CD14-positive monocyte (primary cell): ENCODE results near the gene GRHL1. TPM values are rescaled to one million over a fixed set of nuclear protein-coding genes. Genes with fewer than 3 reads are reported as not detected.

ENCODE experiments used
- DNase-seq, 3 donors: peaks; one replicate each; pipeline ENCODE4 v3.0.0-alpha.2; 2011 to 2022
- H2AFZ ChIP-seq: 2 replicates; pipeline ENCODE4 v1.6.0; 2012; ENCODE audit warnings: mild to moderate bottlenecking, low read depth, low read length, inconsistent platforms; ENCODE audit not compliant: insufficient read depth, poor library complexity, severe bottlenecking
- H3K27ac ChIP-seq, 2 donors: 1 replicate in 1 of 2; 2 replicates in 1 of 2; pipeline ENCODE4 v1.5.1; 2012 to 2013; ENCODE audit warnings: low read length in 2 of 2, control low read depth in 1 of 2, inconsistent platforms in 1 of 2, low read depth in 1 of 2, mild to moderate bottlenecking in 1 of 2
- H3K27me3 ChIP-seq, 2 donors: one replicate each; pipeline versions ENCODE4 v1.6.0 to v1.6.1; 2011 to 2013; ENCODE audit warnings: low read length in 2 of 2; ENCODE audit not compliant: control insufficient read depth in 2 of 2, insufficient read depth in 2 of 2
- H3K36me3 ChIP-seq, 2 donors: replicated peaks in 1 of 2; 1 replicate in 1 of 2; 2 replicates in 1 of 2; pipeline versions ENCODE4 v1.5.1 to v1.6.1; 2012 to 2013; ENCODE audit warnings: low read length in 2 of 2, control low read depth in 1 of 2, inconsistent platforms in 1 of 2, mild to moderate bottlenecking in 1 of 2; ENCODE audit not compliant: insufficient read depth in 2 of 2, control insufficient read depth in 1 of 2
- H3K4me1 ChIP-seq, 2 donors: 1 replicate in 1 of 2; 2 replicates in 1 of 2; pipeline versions ENCODE4 v1.5.1 to v1.6.1; 2012 to 2013; ENCODE audit warnings: low read length in 2 of 2, control low read depth in 1 of 2, inconsistent platforms in 1 of 2, mild to moderate bottlenecking in 1 of 2, moderate library complexity in 1 of 2; ENCODE audit not compliant: insufficient read depth in 2 of 2, control insufficient read depth in 1 of 2
- H3K4me2 ChIP-seq: replicated peaks from 2 replicates; pipeline ENCODE3; 2012; ENCODE audit warnings: low read length, moderate library complexity, mild to moderate bottlenecking; ENCODE audit not compliant: poor library complexity, severe bottlenecking; ENCODE audit errors: extremely low read depth
- H3K4me3 ChIP-seq, 3 experiments: fragments of 200-600 bp in 1 of 3; sonication (generic) in 1 of 3; replicated peaks in 1 of 3; 1 replicate in 2 of 3; 2 replicates in 1 of 3; pipeline ENCODE4 v1.5.1; 2011 to 2013; ENCODE audit warnings: low read length in 3 of 3, mild to moderate bottlenecking in 3 of 3, control low read depth in 2 of 3, low read depth in 2 of 3, inconsistent platforms in 1 of 3, moderate library complexity in 1 of 3
- H3K79me2 ChIP-seq: 2 replicates; pipeline ENCODE4 v1.6.0; 2012; ENCODE audit warnings: mild to moderate bottlenecking, control low read depth, inconsistent platforms, low read length, moderate library complexity; ENCODE audit not compliant: insufficient read depth
- H3K9ac ChIP-seq: 2 replicates; pipeline ENCODE4 v1.6.0; 2017; ENCODE audit warnings: low read length, mild to moderate bottlenecking; ENCODE audit not compliant: insufficient read depth, poor library complexity, severe bottlenecking
- H3K9me3 ChIP-seq, 2 donors: replicated peaks in 1 of 2; 1 replicate in 1 of 2; 2 replicates in 1 of 2; pipeline versions ENCODE4 v1.5.1 to v1.6.1; 2012 to 2013; ENCODE audit warnings: low read length in 2 of 2, control low read depth in 1 of 2; ENCODE audit not compliant: control insufficient read depth in 1 of 2, insufficient read depth in 1 of 2
- H4K20me1 ChIP-seq: 2 replicates; pipeline ENCODE4 v1.6.0; 2012; ENCODE audit warnings: mild to moderate bottlenecking, low read length, control low read depth, moderate library complexity; ENCODE audit not compliant: insufficient read depth
- H3K27ac Mint-ChIP-seq, 7 donors: one replicate each; pipeline ENCODE4 v1.8.0; 2020; ENCODE audit warnings: mild to moderate bottlenecking in 7 of 7, mixed read lengths in 7 of 7, moderate library complexity in 6 of 7, inconsistent platforms in 2 of 7
- H3K27me3 Mint-ChIP-seq, 3 donors: one replicate each; pipeline ENCODE4 v1.8.0; 2021 to 2022; ENCODE audit warnings: low read depth in 3 of 3, mild to moderate bottlenecking in 3 of 3, mixed read lengths in 3 of 3, moderate library complexity in 3 of 3, inconsistent platforms in 1 of 3
- H3K36me3 Mint-ChIP-seq, 2 donors: one replicate each; pipeline ENCODE4 v1.8.0; 2020; ENCODE audit warnings: mixed read lengths in 2 of 2, inconsistent platforms in 1 of 2, mild to moderate bottlenecking in 1 of 2
- H3K4me1 Mint-ChIP-seq: one replicate; pipeline ENCODE4 v1.8.0; 2020; ENCODE audit warnings: mild to moderate bottlenecking, mixed read lengths
- H3K4me3 Mint-ChIP-seq, 2 donors: one replicate each; pipeline ENCODE4 v1.8.0; 2020; ENCODE audit warnings: mild to moderate bottlenecking in 2 of 2, mixed read lengths in 2 of 2, moderate library complexity in 1 of 2
- H3K9me3 Mint-ChIP-seq, 7 donors: one replicate each; pipeline ENCODE4 v1.8.0; 2020 to 2022; ENCODE audit warnings: mixed read lengths in 7 of 7, mild to moderate bottlenecking in 6 of 7, moderate library complexity in 6 of 7, inconsistent platforms in 2 of 7
- CTCF ChIP-seq: fragments of 200-600 bp; IDR thresholded peaks from one replicate; pipeline ENCODE4 v1.8.0; 2022; ENCODE audit warnings: antibody characterized with exemption, mild to moderate bottlenecking
- WGBS: methylation state at CpG from one replicate; pipeline ENCODE4 v1.1.5; 2013; ENCODE audit warnings: missing lambda C conversion rate; ENCODE audit not compliant: insufficient coverage; 5-methylcytosine and 5-hydroxymethylcytosine counted together
- intact Hi-C, 2 donors: fragments of 100-400 bp; cut with micrococcal nuclease; formaldehyde crosslinking; loops; one replicate each; pipeline versions ENCODE4 v1.15.0 to v1.15.1; 2023
- polyA plus RNA-seq, 3 donors: library from polyadenylated mRNA; depleted of rRNA in 1 of 3; unstranded in 2 of 3; stranded (reverse) in 1 of 3; fragments of 300-500 nt in 2 of 3; fragments of >200 nt in 1 of 3; fragmentation: Illumina TruSeq in 2 of 3; gene quantifications; 1 replicate in 2 of 3; 2 replicates in 1 of 3; pipeline ENCODE4 v1.2.3, GENCODE V29; 2012 to 2021

The GRHL1 gene
- polyA plus RNA-seq, 3 donors: 0.08 TPM; not detected in 2

- no peaks in the 10 kb centered on the region for H3K27me3 ChIP-seq
- no peaks in the 10 kb centered on the region for H3K9me3 ChIP-seq
- H3K4me1 Mint-ChIP-seq: peaks cover 74% of the 10 kb centered on the region
- H3K79me2 ChIP-seq: no peaks in the 10 kb centered on the region
- peak overlapping the region; percentile 39 to 62 for H3K4me3 Mint-ChIP-seq
- no peaks in the 10 kb centered on the region for H4K20me1 ChIP-seq
- H3K9me3 Mint-ChIP-seq: peaks cover 0 to 4% (median 0%) of the 10 kb centered on the region in 7 donors
- H3K9ac ChIP-seq: peak overlapping the region; percentile 53
- peak overlapping the region; percentile 91 to 97 (median 95) for H3K27ac Mint-ChIP-seq
- peaks cover 25 to 29% of the 10 kb centered on the region in 2 donors for H3K36me3 Mint-ChIP-seq
- H3K27me3 Mint-ChIP-seq: peaks cover 0 to 12% (median 7%) of the 10 kb centered on the region in 3 donors
- H2AFZ ChIP-seq: peak overlapping the region; percentile 38
- peak; percentile 94 to 97 (median 95) for DNase-seq
- H3K4me1 ChIP-seq: peaks cover 67 to 70% of the 10 kb centered on the region in 2 donors
- peak; percentile 80 for TF ChIP-seq CTCF
- peak overlapping the region in 1 of 3 experiments; percentile 20 for H3K4me3 ChIP-seq
- no peaks in the 10 kb centered on the region for H3K36me3 ChIP-seq
- intact Hi-C loops: no loop called here
- H3K27ac ChIP-seq: peak overlapping the region; percentile 81 to 90
- peak overlapping the region; percentile 38 for H3K4me2 ChIP-seq
- 24% methylated on average over 12 of the region's 14 CpGs for WGBS
Measured at GRCh38 chr2:10036095-10036884, 84.8 kb downstream of the GRHL1 start.

- Histone ChIP-seq H3K9ac (no peak overlapping the region), H3K36me3 (no peaks in the 10 kb centered on the region), H3K79me2 (no peaks in the 10 kb centered on the region), H3K4me2 (no peak overlapping the region), H3K4me1 (peaks cover 58 to 64% of the 10 kb centered on the region in 2 donors), H2AFZ (no peak overlapping the region), H3K27me3 (no peaks in the 10 kb centered on the region), H3K4me3 (no peak overlapping the region), H3K27ac (no peak overlapping the region), H3K9me3 (no peaks in the 10 kb centered on the region), H4K20me1 (no peaks in the 10 kb centered on the region)
- H3K4me3 Mint-ChIP-seq: no peak overlapping the region
- DNase-seq: no peak
- peaks cover 2 to 28% (median 11%) of the 10 kb centered on the region in 3 donors for H3K27me3 Mint-ChIP-seq
- H3K36me3 Mint-ChIP-seq: peaks cover 27 to 31% of the 10 kb centered on the region in 2 donors
- TF ChIP-seq CTCF: no peak
- H3K27ac Mint-ChIP-seq: peak overlapping the region in 1 of 7 donors; percentile 45
- H3K9me3 Mint-ChIP-seq: peaks cover 0 to 6% (median 0%) of the 10 kb centered on the region in 7 donors
- 84% methylated on average over 9 of the region's 10 CpGs for WGBS
- intact Hi-C loops: no loop called here
- peaks cover 74% of the 10 kb centered on the region for H3K4me1 Mint-ChIP-seq
Measured at GRCh38 chr2:10038123-10038522, 86.6 kb downstream of the GRHL1 start.
